Lower lobe of right lung (tissue), 2 donors: Measurements from ENCODE around the gene CLDN19. TPM values are rescaled to one million over a fixed set of nuclear protein-coding genes. Genes with fewer than 3 reads are reported as not detected.

Source experiments
- ATAC-seq, 2 donors: fragments of 200-7000 bp; cut with Tn5 transposase; one replicate each; pipeline ENCODE4 v1.9.1; 2020 to 2022; ENCODE audit warnings: mild to moderate bottlenecking in 2 of 2, moderate library complexity in 2 of 2
- DNase-seq: peaks from one replicate; pipeline ENCODE4 v3.0.0-alpha.2; 2020
- H3K27ac ChIP-seq: fragments of 200-600 bp; one replicate; pipeline ENCODE4 v1.8.0; 2022
- H3K27me3 ChIP-seq: fragments of 200-600 bp; one replicate; pipeline ENCODE4 v1.8.0; 2022; ENCODE audit warnings: low read depth
- H3K36me3 ChIP-seq: fragments of 200-600 bp; one replicate; pipeline ENCODE4 v1.8.0; 2022; ENCODE audit warnings: mild to moderate bottlenecking
- H3K4me1 ChIP-seq: fragments of 200-600 bp; one replicate; pipeline ENCODE4 v1.8.0; 2022
- H3K4me3 ChIP-seq: fragments of 200-600 bp; one replicate; pipeline ENCODE4 v1.8.0; 2022; ENCODE audit warnings: mild to moderate bottlenecking
- H3K9me3 ChIP-seq: fragments of 200-600 bp; one replicate; pipeline ENCODE4 v1.8.0; 2022
- CTCF ChIP-seq: fragments of 200-600 bp; IDR thresholded peaks from one replicate; pipeline ENCODE4 v1.8.0; 2022; ENCODE audit warnings: antibody characterized with exemption, mild to moderate bottlenecking
- intact Hi-C: fragments of 100-400 bp; cut with DNase I; formaldehyde crosslinking; loops from one replicate; pipeline ENCODE4 v1.11.0; 2022
- total RNA-seq: library from RNA; stranded (reverse); fragmentation: NEBNext Ultra II Directional; extraction: Animal tissue kit (Norgen Biotek cat#: 25700); gene quantifications from one replicate; pipeline ENCODE4 v1.2.1, GENCODE V29; 2021
- donor health status: DM: no; HTN: yes; CAD: no; lungs with severe emphysema.

The CLDN19 gene
- total RNA-seq, 1 donor from 2014 or later = not detected

- Histone ChIP-seq H3K27ac (no peak overlapping the region), H3K36me3 (peaks cover 69% of the 10 kb centered on the region), H3K9me3 (no peaks in the 10 kb centered on the region), H3K4me1 (peaks cover 5% of the 10 kb centered on the region), H3K27me3 (no peaks in the 10 kb centered on the region), H3K4me3 (no peak overlapping the region)
- TF ChIP-seq CTCF = no peak
- ATAC-seq (no peak), DNase-seq (no peak)
- intact Hi-C loops = no loop called here
Observed at GRCh38 chr1:42774928-42775526, 35.0 kb upstream of the CLDN19 start.

- Histone ChIP-seq H3K4me3 (no peak overlapping the region), H3K27me3 (no peaks in the 10 kb centered on the region), H3K4me1 (peaks cover 8% of the 10 kb centered on the region), H3K9me3 (no peaks in the 10 kb centered on the region), H3K27ac (no peak overlapping the region), H3K36me3 (peaks cover 55% of the 10 kb centered on the region)
- intact Hi-C loops = no loop called here
- DNase-seq (no peak), ATAC-seq (no peak)
- TF ChIP-seq CTCF = no peak
Observed at GRCh38 chr1:42773420-42773819, 33.4 kb upstream of the CLDN19 start.

GRCh38 chr1:42769811-42770210 lies 29.8 kb upstream of the CLDN19 start:
- DNase-seq (no peak), ATAC-seq (no peak)
- no peak overlapping the region for H3K4me3 ChIP-seq
- no peak overlapping the region for H3K27ac ChIP-seq
- H3K36me3 ChIP-seq = peaks cover 19% of the 10 kb centered on the region
- intact Hi-C loops = no loop called here
- TF ChIP-seq CTCF = no peak
- H3K9me3 ChIP-seq = no peaks in the 10 kb centered on the region
- peaks cover 26% of the 10 kb centered on the region for H3K4me1 ChIP-seq
- no peaks in the 10 kb centered on the region for H3K27me3 ChIP-seq

GRCh38 chr1:42768172-42768571 lies 28.1 kb upstream of the CLDN19 start:
- Histone ChIP-seq H3K4me1 (peaks cover 30% of the 10 kb centered on the region), H3K27me3 (no peaks in the 10 kb centered on the region), H3K9me3 (no peaks in the 10 kb centered on the region), H3K27ac (no peak overlapping the region), H3K36me3 (peaks cover 3% of the 10 kb centered on the region), H3K4me3 (peak overlapping the region; percentile 98)
- TF ChIP-seq CTCF = no peak
- intact Hi-C loops = no loop called here
- DNase-seq (no peak), ATAC-seq (no peak)

DNA sequence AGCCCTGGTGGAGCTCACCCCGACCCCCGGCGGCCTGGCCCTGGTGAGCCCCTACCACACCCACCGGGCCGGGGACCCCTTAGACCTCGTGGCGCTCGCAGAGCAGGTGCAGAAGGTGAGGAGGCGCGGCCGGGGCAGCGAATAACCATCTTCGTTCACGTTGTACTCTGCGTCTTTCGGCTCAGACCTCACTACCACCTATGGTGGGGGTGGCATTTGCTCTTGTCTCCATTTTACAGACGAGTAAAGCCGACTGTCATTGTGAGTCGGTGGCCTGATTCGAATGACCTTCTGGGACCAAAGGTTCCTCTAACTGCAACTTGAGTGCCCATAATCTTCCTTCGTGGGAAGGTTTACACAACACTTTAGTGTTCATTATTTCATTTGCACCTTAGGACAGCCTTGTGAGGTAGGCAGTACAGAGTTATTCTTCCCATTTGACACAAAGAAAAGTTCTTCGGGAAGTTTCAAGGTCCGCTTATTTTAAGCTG lies 27.5 kb upstream of the CLDN19 start:
- no peaks in the 10 kb centered on the region for H3K36me3 ChIP-seq
- peak overlapping the region; percentile 98 for H3K4me3 ChIP-seq
- H3K4me1 ChIP-seq = peaks cover 32% of the 10 kb centered on the region
- H3K27me3 ChIP-seq = no peaks in the 10 kb centered on the region
- H3K27ac ChIP-seq = peak overlapping the region; percentile 94
- no peaks in the 10 kb centered on the region for H3K9me3 ChIP-seq
- TF ChIP-seq CTCF = peak; percentile 0
- peak; percentile 55 to 57 for ATAC-seq
- intact Hi-C loops = no loop called here
- no peak for DNase-seq
